HepG2 (cell line): ENCODE measurements around the gene YJEFN3. TPM values are rescaled to one million over a fixed set of nuclear protein-coding genes. Genes with fewer than 3 reads are reported as not detected.

Experiments used
- ATAC-seq: fragments of 200-7000 bp; cut with Tn5 transposase; 3 replicates; pipeline ENCODE4 v1.9.1; 2020; ENCODE audit warnings: mild to moderate bottlenecking, moderate library complexity
- BruUV-seq: library from RNA; stranded (reverse); fragments of 400-500 nt; replicated peaks from 2 replicates; lab custom pipeline; 2021; lab: Mats Ljungman, UMichigan
- CTCF ChIA-PET: fragments of 300-600 bp; formaldehyde crosslinking; extraction: SDS; loops from one replicate; lab custom pipeline; 2021; ENCODE audit warnings: low total read pairs, inconsistent platforms, low intra/inter-chr PET ratio; lab: Yijun Ruan, JAX
- POLR2A ChIA-PET: fragments of 350-600 bp; sonication (Branson Sonifier 250); formaldehyde crosslinking; loops from one replicate; lab custom pipeline; 2020; ENCODE audit warnings: antibody characterized with exemption, inconsistent platforms; lab: Yijun Ruan, JAX
- DNase-seq: peaks from one replicate; pipeline ENCODE4 v3.0.0-alpha.2; 2015; ENCODE audit warnings: low spot score
- FAIRE-seq: peaks from 3 replicates; lab custom pipeline; 2011; peaks lifted over from hg19 to GRCh38; lab: Jason Lieb, UNC
- H2AFZ ChIP-seq: one replicate; pipeline ENCODE4 v1.6.1; 2011; ENCODE audit warnings: low read length, inconsistent platforms
- H3K27ac ChIP-seq: fragments of 300-600 bp; 3 replicates; pipeline ENCODE4 v1.8.0; 2011; ENCODE audit warnings: mixed run types, mild to moderate bottlenecking, mixed read lengths, low read length, inconsistent platforms; ENCODE audit not compliant: insufficient read depth; ENCODE audit errors: extremely low read length
- H3K27me3 ChIP-seq, 2 experiments: fragments of 200-600 bp in 1 of 2; 2 replicates in 1 of 2; 3 replicates in 1 of 2; pipeline versions ENCODE4 v1.6.0 to v1.8.0; 2011; ENCODE audit warnings: low read length in 2 of 2, mild to moderate bottlenecking in 2 of 2, moderate library complexity in 2 of 2, inconsistent platforms in 1 of 2; ENCODE audit not compliant: insufficient read depth in 2 of 2, control insufficient read depth in 1 of 2
- H3K36me3 ChIP-seq, 2 experiments: fragments of 200-600 bp in 1 of 2; replicated peaks in 1 of 2; 2 replicates in 1 of 2; 3 replicates in 1 of 2; pipeline versions ENCODE4 v1.5.1 to v1.8.0; 2011; ENCODE audit warnings: low read length in 2 of 2, inconsistent platforms in 1 of 2; ENCODE audit not compliant: insufficient read depth in 2 of 2, control insufficient read depth in 1 of 2
- H3K4me1 ChIP-seq: 2 replicates; pipeline ENCODE4 v1.5.1; 2012; ENCODE audit warnings: low read length, inconsistent platforms; ENCODE audit not compliant: insufficient read depth
- H3K4me2 ChIP-seq: 2 replicates; pipeline ENCODE4 v1.6.0; 2011; ENCODE audit warnings: low read depth, low read length, inconsistent platforms
- H3K4me3 ChIP-seq, 3 experiments: fragments of 200-600 bp in 1 of 3; sonication (generic), shearing (Covaris generic) in 1 of 3; replicated peaks in 1 of 3; 2 replicates each; pipeline ENCODE4 v1.5.1; 2011 to 2016; ENCODE audit warnings: low read length in 3 of 3, inconsistent platforms in 2 of 3, low read depth in 2 of 3, mild to moderate bottlenecking in 2 of 3, control low read depth in 1 of 3, mixed read lengths in 1 of 3; ENCODE audit not compliant: insufficient read depth in 1 of 3
- H3K79me2 ChIP-seq: one replicate; pipeline ENCODE4 v1.6.1; 2011; ENCODE audit warnings: low read length, inconsistent platforms; ENCODE audit not compliant: insufficient read depth
- H3K9ac ChIP-seq: 2 replicates; pipeline ENCODE4 v1.6.0; 2011; ENCODE audit warnings: mild to moderate bottlenecking, low read depth, low read length, inconsistent platforms; ENCODE audit not compliant: insufficient read depth
- H3K9me3 ChIP-seq: 2 replicates; pipeline ENCODE4 v1.5.1; 2012; ENCODE audit warnings: mild to moderate bottlenecking, low read length
- H4K20me1 ChIP-seq: 2 replicates; pipeline ENCODE4 v1.6.0; 2011; ENCODE audit warnings: inconsistent platforms, mild to moderate bottlenecking, low read length, moderate library complexity; ENCODE audit not compliant: insufficient read depth
- FOXA1 ChIP-seq, 2 experiments: fragments of 450-650 bp in 1 of 2; sonication (generic) in 1 of 2; formaldehyde crosslinking in 1 of 2; IDR thresholded peaks; 2 replicates each; pipeline versions ENCODE4 v1.4.0 to v1.6.1; 2016 to 2020; ENCODE audit warnings: missing genetic modification reagents in 1 of 2
- GABPB1 ChIP-seq: IDR thresholded peaks from 2 replicates; pipeline ENCODE4 v1.6.1; 2016; ENCODE audit warnings: mild to moderate bottlenecking, missing genetic modification reagents, moderate library complexity, missing compliant biosample characterization
- ISX ChIP-seq: sonication (generic); formaldehyde crosslinking; conservative IDR thresholded peaks from 2 replicates; pipeline ENCODE4 v1.5.0; 2020; ENCODE audit warnings: missing genetic modification reagents
- MXD4 ChIP-seq: IDR thresholded peaks from 2 replicates; pipeline ENCODE4 v1.6.1; 2016; ENCODE audit warnings: mild to moderate bottlenecking, missing biosample characterization, missing genetic modification reagents
- ZBTB38 ChIP-seq: sonication (generic); formaldehyde crosslinking; IDR thresholded peaks from 2 replicates; pipeline ENCODE4 v1.5.1; 2020; ENCODE audit warnings: mild to moderate bottlenecking, missing genetic modification reagents
- ZNF3 ChIP-seq: IDR thresholded peaks from 2 replicates; pipeline ENCODE4 v1.7.0; 2017; ENCODE audit warnings: inconsistent platforms
- ZNF383 ChIP-seq: sonication (generic); formaldehyde crosslinking; IDR thresholded peaks from 2 replicates; pipeline ENCODE4 v1.4.0; 2020; ENCODE audit warnings: missing genetic modification reagents, mild to moderate bottlenecking, borderline replicate concordance
- ZNF7 ChIP-seq: IDR thresholded peaks from 2 replicates; pipeline ENCODE4 v1.6.1; 2016; ENCODE audit warnings: missing biosample characterization, missing genetic modification reagents
- WGBS: methylation state at CpG from one replicate; pipeline ENCODE4 v1.1.6; 2017; ENCODE audit warnings: low lambda C conversion rate; 5-methylcytosine and 5-hydroxymethylcytosine counted together
- in situ Hi-C: cut with HindIII; loops from 2 replicates; pipeline ENCODE4 v1.10.0; 2017; ENCODE audit warnings: low pct_unique_long_range_greater_than_20kb; ENCODE audit not compliant: extremely low pct_ligation_motif_present
- intact Hi-C: fragments of 100-400 bp; cut with micrococcal nuclease; formaldehyde crosslinking; loops from one replicate; pipeline ENCODE4 v1.10.0; 2022; ENCODE audit not compliant: unreplicated experiment
- polyA plus RNA-seq, 8 experiments: library from polyadenylated mRNA; depleted of rRNA in 3 of 8; stranded (reverse) in 7 of 8; unstranded in 1 of 8; fragments of >200 nt; fragmentation: Illumina TruSeq in 4 of 8; extraction: Trizol in 4 of 8; gene quantifications; 2 replicates each; pipeline versions ENCODE4 v1.2.1 to v1.2.3, GENCODE V29; 2011 to 2016; ENCODE audit warnings: low read depth in 4 of 8, missing spikeins in 1 of 8, mixed read lengths in 1 of 8; ENCODE audit not compliant: insufficient read depth in 1 of 8
- total RNA-seq, 5 experiments: library from RNA; depleted of rRNA; stranded (reverse); fragments of >200 nt; fragmentation: Illumina TruSeq; extraction: Trizol; gene quantifications; 2 replicates each; pipeline ENCODE4 v1.2.3, GENCODE V29; 2016; ENCODE audit warnings: low read depth in 1 of 5
- TF ChIP-seq, protein P1 (sequence below): sonication (generic); formaldehyde crosslinking; IDR thresholded peaks from 2 replicates; pipeline ENCODE4 v1.4.0; 2020; ENCODE audit warnings: low read depth, missing genetic modification reagents
- TF ChIP-seq, protein P2 (sequence below): IDR thresholded peaks from 2 replicates; pipeline ENCODE4 v1.6.1; 2018; ENCODE audit warnings: missing genetic modification reagents, mild to moderate bottlenecking, missing compliant biosample characterization
- TF ChIP-seq, protein P3 (sequence below): sonication (generic); formaldehyde crosslinking; IDR thresholded peaks from 2 replicates; pipeline ENCODE4 v1.4.0; 2020; ENCODE audit warnings: mild to moderate bottlenecking, low read depth, missing genetic modification reagents
- TF ChIP-seq, protein P4 (sequence below): sonication (generic); formaldehyde crosslinking; IDR thresholded peaks from 2 replicates; pipeline ENCODE4 v1.5.0; 2020; ENCODE audit warnings: mild to moderate bottlenecking, missing genetic modification reagents, borderline replicate concordance

The YJEFN3 gene
- total and polyA plus RNA-seq, 2 of the 13 experiments (the other 11 are each of a cell fraction or from before 2014, with no cell fraction given) = 0.89 to 4.0 TPM

DNA sequence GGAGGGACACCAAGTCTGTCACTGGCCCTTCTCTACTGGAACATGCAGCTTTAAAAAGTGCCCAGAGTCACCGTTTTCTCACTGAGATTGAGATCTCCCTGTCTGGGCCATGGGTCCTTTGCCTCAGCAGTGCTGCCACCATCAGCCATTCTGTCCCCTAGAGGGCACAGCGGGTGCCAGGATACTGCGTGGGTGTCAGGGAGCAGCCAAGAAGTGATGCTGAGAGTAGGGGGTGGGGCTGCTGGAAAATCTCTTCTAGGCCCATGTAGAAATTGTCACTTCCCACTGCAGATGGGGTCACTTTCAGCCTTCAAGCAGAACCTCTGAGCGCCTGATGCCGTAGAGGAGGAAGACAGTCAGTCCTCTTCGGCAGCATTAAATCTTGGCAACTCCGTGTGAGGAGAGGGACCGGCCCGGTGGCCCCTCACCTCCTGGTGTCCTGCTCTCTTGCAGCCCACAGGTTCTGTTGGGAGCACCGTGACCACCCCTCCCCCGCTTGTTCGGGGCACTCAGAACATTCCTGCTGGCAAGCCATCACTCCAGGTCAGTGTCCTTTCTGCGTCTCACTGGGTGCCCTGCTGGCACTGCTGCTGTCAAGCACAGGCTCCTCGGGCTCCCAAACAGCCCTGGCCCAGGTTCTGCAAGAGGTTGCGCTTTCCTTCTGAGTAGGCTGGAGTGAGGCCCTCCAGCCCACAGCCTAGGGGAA, 34.7 kb upstream of the YJEFN3 start:
- Histone ChIP-seq H3K27ac (no peak overlapping the region), H3K9me3 (no peaks in the 10 kb centered on the region), H3K4me2 (no peak overlapping the region), H3K27me3 (no peaks in the 10 kb centered on the region; a peak in 1 of 5 replicates), H4K20me1 (no peaks in the 10 kb centered on the region), H3K9ac (no peak overlapping the region), H3K4me1 (peaks cover 17% of the 10 kb centered on the region), H3K36me3 (peaks cover 30 to 67% of the 10 kb centered on the region in 2 experiments; a peak in 4 of 5 replicates), H3K79me2 (peaks cover 3% of the 10 kb centered on the region), H3K4me3 (no peak overlapping the region), H2AFZ (no peak overlapping the region)
- DNase-seq = no peak
- FAIRE-seq = no peak
- intact Hi-C loops (no loop called here), in situ Hi-C loops (loop anchor here (5.0 kb wide), 1 partner anchor 127 kb away; no protein-coding TSS in a partner anchor)
- no peak for ATAC-seq
- ChIA-PET CTCF (no interaction called here), POLR2A (no interaction called here)
- WGBS = 86% methylated on average over 5 of the region's 15 CpGs
- no TSS peak for BruUV-seq
- no peak for TF ChIP-seq ZNF7 (CRISPR knock-in tag)
- TF ChIP-seq, protein P1, sequence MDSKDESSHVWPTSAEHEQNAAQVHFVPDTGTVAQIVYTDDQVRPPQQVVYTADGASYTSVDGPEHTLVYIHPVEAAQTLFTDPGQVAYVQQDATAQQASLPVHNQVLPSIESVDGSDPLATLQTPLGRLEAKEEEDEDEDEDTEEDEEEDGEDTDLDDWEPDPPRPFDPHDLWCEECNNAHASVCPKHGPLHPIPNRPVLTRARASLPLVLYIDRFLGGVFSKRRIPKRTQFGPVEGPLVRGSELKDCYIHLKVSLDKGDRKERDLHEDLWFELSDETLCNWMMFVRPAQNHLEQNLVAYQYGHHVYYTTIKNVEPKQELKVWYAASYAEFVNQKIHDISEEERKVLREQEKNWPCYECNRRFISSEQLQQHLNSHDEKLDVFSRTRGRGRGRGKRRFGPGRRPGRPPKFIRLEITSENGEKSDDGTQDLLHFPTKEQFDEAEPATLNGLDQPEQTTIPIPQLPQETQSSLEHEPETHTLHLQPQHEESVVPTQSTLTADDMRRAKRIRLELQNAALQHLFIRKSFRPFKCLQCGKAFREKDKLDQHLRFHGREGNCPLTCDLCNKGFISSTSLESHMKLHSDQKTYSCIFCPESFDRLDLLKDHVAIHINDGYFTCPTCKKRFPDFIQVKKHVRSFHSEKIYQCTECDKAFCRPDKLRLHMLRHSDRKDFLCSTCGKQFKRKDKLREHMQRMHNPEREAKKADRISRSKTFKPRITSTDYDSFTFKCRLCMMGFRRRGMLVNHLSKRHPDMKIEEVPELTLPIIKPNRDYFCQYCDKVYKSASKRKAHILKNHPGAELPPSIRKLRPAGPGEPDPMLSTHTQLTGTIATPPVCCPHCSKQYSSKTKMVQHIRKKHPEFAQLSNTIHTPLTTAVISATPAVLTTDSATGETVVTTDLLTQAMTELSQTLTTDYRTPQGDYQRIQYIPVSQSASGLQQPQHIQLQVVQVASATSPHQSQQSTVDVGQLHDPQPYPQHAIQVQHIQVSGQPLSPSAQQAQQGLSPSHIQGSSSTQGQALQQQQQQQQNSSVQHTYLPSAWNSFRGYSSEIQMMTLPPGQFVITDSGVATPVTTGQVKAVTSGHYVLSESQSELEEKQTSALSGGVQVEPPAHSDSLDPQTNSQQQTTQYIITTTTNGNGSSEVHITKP = no peak
- no peak for TF ChIP-seq ZNF3 (CRISPR knock-in tag)
- TF ChIP-seq, protein P2, sequence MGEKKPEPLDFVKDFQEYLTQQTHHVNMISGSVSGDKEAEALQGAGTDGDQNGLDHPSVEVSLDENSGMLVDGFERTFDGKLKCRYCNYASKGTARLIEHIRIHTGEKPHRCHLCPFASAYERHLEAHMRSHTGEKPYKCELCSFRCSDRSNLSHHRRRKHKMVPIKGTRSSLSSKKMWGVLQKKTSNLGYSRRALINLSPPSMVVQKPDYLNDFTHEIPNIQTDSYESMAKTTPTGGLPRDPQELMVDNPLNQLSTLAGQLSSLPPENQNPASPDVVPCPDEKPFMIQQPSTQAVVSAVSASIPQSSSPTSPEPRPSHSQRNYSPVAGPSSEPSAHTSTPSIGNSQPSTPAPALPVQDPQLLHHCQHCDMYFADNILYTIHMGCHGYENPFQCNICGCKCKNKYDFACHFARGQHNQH (CRISPR knock-in tag) = no peak
- TF ChIP-seq, protein P3, sequence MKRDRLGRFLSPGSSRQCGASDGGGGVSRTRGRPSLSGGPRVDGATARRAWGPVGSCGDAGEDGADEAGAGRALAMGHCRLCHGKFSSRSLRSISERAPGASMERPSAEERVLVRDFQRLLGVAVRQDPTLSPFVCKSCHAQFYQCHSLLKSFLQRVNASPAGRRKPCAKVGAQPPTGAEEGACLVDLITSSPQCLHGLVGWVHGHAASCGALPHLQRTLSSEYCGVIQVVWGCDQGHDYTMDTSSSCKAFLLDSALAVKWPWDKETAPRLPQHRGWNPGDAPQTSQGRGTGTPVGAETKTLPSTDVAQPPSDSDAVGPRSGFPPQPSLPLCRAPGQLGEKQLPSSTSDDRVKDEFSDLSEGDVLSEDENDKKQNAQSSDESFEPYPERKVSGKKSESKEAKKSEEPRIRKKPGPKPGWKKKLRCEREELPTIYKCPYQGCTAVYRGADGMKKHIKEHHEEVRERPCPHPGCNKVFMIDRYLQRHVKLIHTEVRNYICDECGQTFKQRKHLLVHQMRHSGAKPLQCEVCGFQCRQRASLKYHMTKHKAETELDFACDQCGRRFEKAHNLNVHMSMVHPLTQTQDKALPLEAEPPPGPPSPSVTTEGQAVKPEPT (CRISPR knock-in tag) = no peak
- no peak for TF ChIP-seq MXD4 (CRISPR knock-in tag)
- TF ChIP-seq ZNF383 (CRISPR knock-in tag) = no peak
- TF ChIP-seq GABPB1 (CRISPR knock-in tag) = no peak
- TF ChIP-seq, protein P4, sequence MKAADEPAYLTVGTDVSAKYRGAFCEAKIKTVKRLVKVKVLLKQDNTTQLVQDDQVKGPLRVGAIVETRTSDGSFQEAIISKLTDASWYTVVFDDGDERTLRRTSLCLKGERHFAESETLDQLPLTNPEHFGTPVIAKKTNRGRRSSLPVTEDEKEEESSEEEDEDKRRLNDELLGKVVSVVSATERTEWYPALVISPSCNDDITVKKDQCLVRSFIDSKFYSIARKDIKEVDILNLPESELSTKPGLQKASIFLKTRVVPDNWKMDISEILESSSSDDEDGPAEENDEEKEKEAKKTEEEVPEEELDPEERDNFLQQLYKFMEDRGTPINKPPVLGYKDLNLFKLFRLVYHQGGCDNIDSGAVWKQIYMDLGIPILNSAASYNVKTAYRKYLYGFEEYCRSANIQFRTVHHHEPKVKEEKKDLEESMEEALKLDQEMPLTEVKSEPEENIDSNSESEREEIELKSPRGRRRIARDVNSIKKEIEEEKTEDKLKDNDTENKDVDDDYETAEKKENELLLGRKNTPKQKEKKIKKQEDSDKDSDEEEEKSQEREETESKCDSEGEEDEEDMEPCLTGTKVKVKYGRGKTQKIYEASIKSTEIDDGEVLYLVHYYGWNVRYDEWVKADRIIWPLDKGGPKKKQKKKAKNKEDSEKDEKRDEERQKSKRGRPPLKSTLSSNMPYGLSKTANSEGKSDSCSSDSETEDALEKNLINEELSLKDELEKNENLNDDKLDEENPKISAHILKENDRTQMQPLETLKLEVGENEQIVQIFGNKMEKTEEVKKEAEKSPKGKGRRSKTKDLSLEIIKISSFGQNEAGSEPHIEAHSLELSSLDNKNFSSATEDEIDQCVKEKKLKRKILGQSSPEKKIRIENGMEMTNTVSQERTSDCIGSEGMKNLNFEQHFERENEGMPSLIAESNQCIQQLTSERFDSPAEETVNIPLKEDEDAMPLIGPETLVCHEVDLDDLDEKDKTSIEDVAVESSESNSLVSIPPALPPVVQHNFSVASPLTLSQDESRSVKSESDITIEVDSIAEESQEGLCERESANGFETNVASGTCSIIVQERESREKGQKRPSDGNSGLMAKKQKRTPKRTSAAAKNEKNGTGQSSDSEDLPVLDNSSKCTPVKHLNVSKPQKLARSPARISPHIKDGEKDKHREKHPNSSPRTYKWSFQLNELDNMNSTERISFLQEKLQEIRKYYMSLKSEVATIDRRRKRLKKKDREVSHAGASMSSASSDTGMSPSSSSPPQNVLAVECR (CRISPR knock-in tag) = no peak
- no peak for TF ChIP-seq ISX (CRISPR knock-in tag)
- TF ChIP-seq ZBTB38 = no peak
- TF ChIP-seq FOXA1 (IDR thresholded peaks at IDR 0.05) = no peak
- no peak for TF ChIP-seq FOXA1 (CRISPR knock-in tag; IDR thresholded peaks at IDR 0.05)
